Measurements from ENCODE around the gene SHISA6. TPM values are rescaled to one million over a fixed set of nuclear protein-coding genes. Genes with fewer than 3 reads are reported as not detected.

SHISA6 gene
- total RNA-seq, 1 donor from 2014 or later, result not detected

DNA sequence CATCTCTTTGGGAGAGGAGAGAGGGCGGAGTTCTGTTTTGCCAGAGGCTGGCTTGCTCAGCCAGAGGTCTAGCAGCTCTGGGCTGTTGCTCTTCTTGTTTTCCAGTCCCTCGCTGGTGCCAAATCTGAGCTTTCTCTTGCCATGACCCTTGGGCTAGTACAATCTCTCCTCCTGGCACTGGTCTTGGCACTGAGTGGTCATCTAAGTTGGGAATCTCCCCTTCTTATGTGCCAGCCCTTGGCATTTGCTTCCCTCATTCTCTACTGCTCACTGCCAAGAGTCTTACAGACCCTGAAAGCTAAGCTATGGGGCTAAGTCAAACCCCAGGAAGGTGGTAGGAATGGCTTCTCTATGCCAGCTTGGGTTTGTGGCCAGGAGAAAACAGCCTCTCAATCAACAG, 148.6 kb downstream of the SHISA6 start:
- H3K27ac Mint-ChIP-seq (ENCODE audit: unreplicated experiment), result no peak overlapping the region
- no peaks in the 10 kb centered on the region for H3K4me1 Mint-ChIP-seq (ENCODE audit: low read depth, unreplicated experiment)
- H3K9me3 Mint-ChIP-seq (ENCODE audit: unreplicated experiment), result peaks cover 15% of the 10 kb centered on the region
- no peak overlapping the region for H3K4me3 Mint-ChIP-seq (ENCODE audit: unreplicated experiment)
- H3K9me3 ChIP-seq (ENCODE audit: insufficient read depth, low read depth, low read length), result peaks cover 13% of the 10 kb centered on the region
- DNase-seq (ENCODE audit: low read depth) (no peak), FAIRE-seq (no peak)
- H3K4me3 ChIP-seq (ENCODE audit: insufficient read depth, low read depth, low read length), result no peak overlapping the region
- H3K4me2 ChIP-seq (ENCODE audit: low read length), result no peak overlapping the region
- H4K20me1 ChIP-seq (ENCODE audit: insufficient read depth, low read length), result no peaks in the 10 kb centered on the region
- H3K27me3 ChIP-seq (ENCODE audit: insufficient read depth, low read length), result no peaks in the 10 kb centered on the region
- H3K27me3 Mint-ChIP-seq (ENCODE audit: low read depth, unreplicated experiment), result no peaks in the 10 kb centered on the region
- TF ChIP-seq EZH2 (IDR thresholded peaks at IDR 0.05; ENCODE audit: insufficient read depth, low read length), result no peak
- TF ChIP-seq CTCF (IDR thresholded peaks at IDR 0.05; ENCODE audit: insufficient read depth, low read depth, low read length), result no peak
- H3K9ac ChIP-seq (ENCODE audit: low read length), result no peak overlapping the region
- H2AFZ ChIP-seq (ENCODE audit: low read depth, low read length), result no peak overlapping the region
- no peaks in the 10 kb centered on the region for H3K36me3 ChIP-seq (ENCODE audit: insufficient read depth, low read length)
- H3K4me1 ChIP-seq (ENCODE audit: insufficient read depth, low read length), result no peaks in the 10 kb centered on the region
- no peaks in the 10 kb centered on the region for H3K79me2 ChIP-seq (ENCODE audit: insufficient read depth, low read length)
- H3K27ac ChIP-seq (ENCODE audit: low read depth, low read length), result no peak overlapping the region
- H3K36me3 Mint-ChIP-seq (ENCODE audit: low read depth, unreplicated experiment), result peaks cover 4% of the 10 kb centered on the region

GRCh38 chr17:11391134-11391533, 150.1 kb downstream of the SHISA6 start:
- no peak overlapping the region for H3K27ac Mint-ChIP-seq (ENCODE audit: unreplicated experiment)
- H3K9me3 Mint-ChIP-seq (ENCODE audit: unreplicated experiment), result peaks cover 8% of the 10 kb centered on the region
- no peak overlapping the region for H2AFZ ChIP-seq (ENCODE audit: low read depth, low read length)
- H3K4me1 Mint-ChIP-seq (ENCODE audit: low read depth, unreplicated experiment), result no peaks in the 10 kb centered on the region
- H3K9ac ChIP-seq (ENCODE audit: low read length), result no peak overlapping the region
- DNase-seq (ENCODE audit: low read depth), result no peak
- TF ChIP-seq CTCF (IDR thresholded peaks at IDR 0.05; ENCODE audit: insufficient read depth, low read depth, low read length) (no peak), EZH2 (IDR thresholded peaks at IDR 0.05; ENCODE audit: insufficient read depth, low read length) (no peak)
- no peaks in the 10 kb centered on the region for H4K20me1 ChIP-seq (ENCODE audit: insufficient read depth, low read length)
- H3K79me2 ChIP-seq (ENCODE audit: insufficient read depth, low read length), result no peaks in the 10 kb centered on the region
- H3K36me3 Mint-ChIP-seq (ENCODE audit: low read depth, unreplicated experiment), result no peaks in the 10 kb centered on the region
- H3K27me3 Mint-ChIP-seq (ENCODE audit: low read depth, unreplicated experiment), result no peaks in the 10 kb centered on the region
- H3K36me3 ChIP-seq (ENCODE audit: insufficient read depth, low read length), result no peaks in the 10 kb centered on the region
- no peak overlapping the region for H3K4me3 Mint-ChIP-seq (ENCODE audit: unreplicated experiment)
- H3K27me3 ChIP-seq (ENCODE audit: insufficient read depth, low read length), result no peaks in the 10 kb centered on the region
- H3K4me1 ChIP-seq (ENCODE audit: insufficient read depth, low read length), result no peaks in the 10 kb centered on the region
- no peak for FAIRE-seq
- H3K9me3 ChIP-seq (ENCODE audit: insufficient read depth, low read depth, low read length), result peaks cover 8% of the 10 kb centered on the region
- no peak overlapping the region for H3K27ac ChIP-seq (ENCODE audit: low read depth, low read length)
- no peak overlapping the region for H3K4me3 ChIP-seq (ENCODE audit: insufficient read depth, low read depth, low read length)
- no peak overlapping the region for H3K4me2 ChIP-seq (ENCODE audit: low read length)

DNA sequence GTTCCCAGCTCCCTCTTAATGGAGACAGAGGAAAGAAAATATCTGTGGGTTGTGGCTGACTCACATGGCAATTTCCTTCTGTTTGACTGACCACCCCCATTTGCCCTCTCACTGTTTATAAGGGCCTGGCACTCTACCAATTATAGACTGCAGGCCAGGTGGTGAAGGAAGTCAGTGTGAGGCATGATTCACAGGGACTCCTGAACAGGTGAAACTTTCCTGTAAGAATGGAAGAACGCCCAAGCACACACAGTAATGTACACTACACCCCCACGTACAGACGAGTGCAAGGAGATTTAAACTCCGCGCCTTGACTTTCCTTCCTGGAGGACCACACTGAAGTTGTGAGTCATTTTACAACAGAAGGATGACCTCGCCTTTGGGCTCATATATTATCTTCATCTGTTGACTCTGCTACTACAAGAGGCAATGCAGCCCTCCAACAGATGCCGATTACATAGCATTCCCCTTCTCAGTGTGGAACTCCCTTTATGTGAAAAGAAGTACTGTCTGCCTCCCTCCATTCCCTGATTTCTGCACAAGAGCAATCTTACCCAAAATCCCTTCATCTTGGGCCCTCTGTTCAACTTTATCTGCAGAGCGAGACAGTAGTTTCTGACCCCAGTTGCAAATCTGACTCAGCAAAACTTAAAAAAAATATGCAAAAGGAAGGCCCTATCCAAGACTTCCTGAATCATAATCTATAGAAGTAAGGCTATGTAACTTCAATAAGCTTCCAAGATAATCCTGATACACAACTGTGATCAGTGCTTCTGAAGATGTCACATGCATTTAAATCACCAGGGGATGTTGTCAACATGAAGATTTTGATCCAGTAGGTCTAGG, 163.6 kb downstream of the SHISA6 start:
- no peak for TF ChIP-seq CTCF (IDR thresholded peaks at IDR 0.05; ENCODE audit: insufficient read depth, low read depth, low read length)
- TF ChIP-seq EZH2 (IDR thresholded peaks at IDR 0.05; ENCODE audit: insufficient read depth, low read length), result no peak
- Histone ChIP-seq H3K27ac (ENCODE audit: low read depth, low read length) (no peak overlapping the region), H3K9me3 (ENCODE audit: insufficient read depth, low read depth, low read length) (peaks cover 11% of the 10 kb centered on the region), H4K20me1 (ENCODE audit: insufficient read depth, low read length) (no peaks in the 10 kb centered on the region), H3K4me1 (ENCODE audit: insufficient read depth, low read length) (no peaks in the 10 kb centered on the region), H3K4me3 (ENCODE audit: insufficient read depth, low read depth, low read length) (no peak overlapping the region), H3K36me3 (ENCODE audit: insufficient read depth, low read length) (no peaks in the 10 kb centered on the region), H3K27me3 (ENCODE audit: insufficient read depth, low read length) (no peaks in the 10 kb centered on the region), H2AFZ (ENCODE audit: low read depth, low read length) (no peak overlapping the region), H3K4me2 (ENCODE audit: low read length) (no peak overlapping the region), H3K9ac (ENCODE audit: low read length) (no peak overlapping the region), H3K79me2 (ENCODE audit: insufficient read depth, low read length) (no peaks in the 10 kb centered on the region)
- no peaks in the 10 kb centered on the region for H3K36me3 Mint-ChIP-seq (ENCODE audit: low read depth, unreplicated experiment)
- no peaks in the 10 kb centered on the region for H3K4me1 Mint-ChIP-seq (ENCODE audit: low read depth, unreplicated experiment)
- peaks cover 5% of the 10 kb centered on the region for H3K9me3 Mint-ChIP-seq (ENCODE audit: unreplicated experiment)
- no peak overlapping the region for H3K4me3 Mint-ChIP-seq (ENCODE audit: unreplicated experiment)
- H3K27ac Mint-ChIP-seq (ENCODE audit: unreplicated experiment), result no peak overlapping the region
- H3K27me3 Mint-ChIP-seq (ENCODE audit: low read depth, unreplicated experiment), result no peaks in the 10 kb centered on the region
- FAIRE-seq, result no peak
- peak; percentile 29 for DNase-seq (ENCODE audit: low read depth)

Measured in astrocyte (in vitro differentiated cells and primary cell).